B cell (primary cell): ENCODE results near the gene HMSD. TPM values are rescaled to one million over a fixed set of nuclear protein-coding genes. Genes with fewer than 3 reads are reported as not detected.

Source experiments
- ATAC-seq: fragments of 200-7000 bp; cut with Tn5 transposase; one replicate; pipeline ENCODE4 v1.10.0; 2021; ENCODE audit warnings: low read depth, mild to moderate bottlenecking, moderate number of reproducible peaks, moderate library complexity
- CTCF ChIA-PET: fragments of 350-600 bp; sonication (Branson Sonifier 250); formaldehyde crosslinking; loops from one replicate; lab custom pipeline; 2021; ENCODE audit warnings: antibody characterized with exemption, inconsistent platforms; lab: Charles Lee
- POLR2A ChIA-PET: fragments of 350-600 bp; sonication (Branson Sonifier 250); formaldehyde crosslinking; loops from one replicate; lab custom pipeline; 2021; ENCODE audit warnings: antibody characterized with exemption; lab: Charles Lee
- DNase-seq: peaks from one replicate; pipeline ENCODE4 v3.0.0; 2013
- H2AFZ ChIP-seq: 2 replicates; pipeline ENCODE4 v1.6.1; 2012; ENCODE audit warnings: mild to moderate bottlenecking, low read depth, low read length; ENCODE audit not compliant: insufficient read depth, poor library complexity, severe bottlenecking
- H3K27ac ChIP-seq, 2 donors: 1 replicate in 1 of 2; 2 replicates in 1 of 2; pipeline ENCODE4 v1.5.1; 2012 to 2013; ENCODE audit warnings: low read length in 2 of 2, mild to moderate bottlenecking in 2 of 2, moderate library complexity in 1 of 2
- H3K27me3 ChIP-seq, 4 experiments: fragments of 200-600 bp in 1 of 4; sonication (generic) in 1 of 4; replicated peaks in 1 of 4; 1 replicate in 2 of 4; 2 replicates in 2 of 4; pipeline versions ENCODE4 v1.6.1 to v1.7.0; 2013 to 2016; ENCODE audit warnings: low read length in 3 of 4, mild to moderate bottlenecking in 2 of 4, mixed read lengths in 1 of 4, moderate library complexity in 1 of 4; ENCODE audit not compliant: insufficient read depth in 4 of 4, control insufficient read depth in 3 of 4; ENCODE audit errors: control extremely low read depth in 1 of 4
- H3K36me3 ChIP-seq, 2 experiments: replicated peaks in 1 of 2; 1 replicate in 1 of 2; 2 replicates in 1 of 2; pipeline versions ENCODE4 v1.6.1 to v1.7.1; 2013; ENCODE audit warnings: low read length in 1 of 2; ENCODE audit not compliant: insufficient read depth in 2 of 2, control insufficient read depth in 1 of 2; ENCODE audit errors: control extremely low read depth in 1 of 2, extremely low read depth in 1 of 2
- H3K4me1 ChIP-seq, 2 donors: fragments of 200-600 bp in 1 of 2; sonication (generic) in 1 of 2; 1 replicate in 1 of 2; 2 replicates in 1 of 2; pipeline versions ENCODE4 v1.5.1 to v1.6.1; 2013 to 2017; ENCODE audit warnings: low read length in 2 of 2; ENCODE audit not compliant: control insufficient read depth in 2 of 2, insufficient read depth in 2 of 2
- H3K4me2 ChIP-seq: replicated peaks from 2 replicates; pipeline ENCODE3; 2012; ENCODE audit warnings: mild to moderate bottlenecking, low read depth, low read length; ENCODE audit not compliant: poor library complexity, severe bottlenecking
- H3K4me3 ChIP-seq, 5 experiments: fragments of 200-600 bp in 1 of 5; sonication (generic) in 1 of 5; 1 replicate in 3 of 5; 2 replicates in 2 of 5; pipeline versions ENCODE4 v1.5.1 to v1.7.0; 2011 to 2016; ENCODE audit warnings: low read length in 4 of 5, mild to moderate bottlenecking in 4 of 5, low read depth in 2 of 5, control low read depth in 1 of 5, moderate library complexity in 1 of 5; ENCODE audit not compliant: insufficient read depth in 1 of 5; ENCODE audit errors: control extremely low read depth in 1 of 5, extremely low read depth in 1 of 5
- H3K79me2 ChIP-seq: fragments of 200-600 bp; sonication (generic); one replicate; pipeline ENCODE4 v1.6.0; 2016; ENCODE audit warnings: low read length; ENCODE audit not compliant: control insufficient read depth, insufficient read depth
- H3K9ac ChIP-seq: fragments of 200-600 bp; sonication (generic); 2 replicates; pipeline ENCODE4 v1.6.1; 2017; ENCODE audit warnings: mild to moderate bottlenecking, low read length, moderate library complexity
- H3K9me3 ChIP-seq, 3 donors: one replicate each; pipeline versions ENCODE4 v1.6.1 to v1.7.1; 2013; ENCODE audit warnings: low read length in 2 of 3; ENCODE audit not compliant: control insufficient read depth in 2 of 3, insufficient read depth in 1 of 3; ENCODE audit errors: control extremely low read depth in 1 of 3
- H4K20me1 ChIP-seq: 2 replicates; pipeline ENCODE4 v1.6.0; 2012; ENCODE audit warnings: mild to moderate bottlenecking, low read length; ENCODE audit not compliant: insufficient read depth, control insufficient read depth, poor library complexity, severe bottlenecking
- H3K27ac Mint-ChIP-seq: one replicate; pipeline ENCODE4 v1.8.0; 2021; ENCODE audit warnings: mixed read lengths
- H3K27me3 Mint-ChIP-seq: one replicate; pipeline ENCODE4 v1.8.0; 2021; ENCODE audit warnings: mixed read lengths
- H3K4me1 Mint-ChIP-seq: one replicate; pipeline ENCODE4 v1.8.0; 2021; ENCODE audit warnings: mixed read lengths
- H3K4me3 Mint-ChIP-seq: one replicate; pipeline ENCODE4 v1.8.0; 2021; ENCODE audit warnings: mixed read lengths
- H3K9me3 Mint-ChIP-seq: one replicate; pipeline ENCODE4 v1.8.0; 2022; ENCODE audit warnings: mixed read lengths; ENCODE audit not compliant: insufficient read depth
- EZH2 ChIP-seq: IDR thresholded peaks from 2 replicates; pipeline ENCODE4 v1.6.1; 2012; ENCODE audit warnings: borderline replicate concordance, low read depth, mild to moderate bottlenecking, moderate library complexity, low read length; ENCODE audit not compliant: insufficient read depth, poor library complexity, severe bottlenecking
- WGBS: methylation state at CpG from one replicate; pipeline ENCODE4 v1.1.5; 2013; ENCODE audit warnings: missing lambda C conversion rate; ENCODE audit not compliant: insufficient coverage; 5-methylcytosine and 5-hydroxymethylcytosine counted together
- intact Hi-C: fragments of 100-400 bp; cut with micrococcal nuclease; formaldehyde crosslinking; loops from one replicate; pipeline ENCODE4 v1.10.0; 2022
- polyA minus RNA-seq: library from RNA; depleted of rRNA, polyadenylated mRNA; stranded (reverse); fragments of >200 nt; gene quantifications from 2 replicates; pipeline ENCODE4 v1.2.3, GENCODE V29; 2012
- polyA plus RNA-seq: library from polyadenylated mRNA; depleted of rRNA; stranded (reverse); fragments of >200 nt; gene quantifications from 2 replicates; pipeline ENCODE4 v1.2.3, GENCODE V29; 2012
- total RNA-seq, 2 donors: library from RNA; stranded (reverse); fragments of 120-200 nt in 1 of 2; gene quantifications; 1 replicate in 1 of 2; 2 replicates in 1 of 2; pipeline versions ENCODE4 v1.2.3 to v1.2.4, GENCODE V29; 2013 to 2022
- TF ChIP-seq, protein P1 (sequence below): fragments of 200-600 bp; IDR thresholded peaks from one replicate; pipeline ENCODE4 v1.8.0; 2022; ENCODE audit warnings: antibody characterized with exemption, mild to moderate bottlenecking

Gene HMSD, protein sequence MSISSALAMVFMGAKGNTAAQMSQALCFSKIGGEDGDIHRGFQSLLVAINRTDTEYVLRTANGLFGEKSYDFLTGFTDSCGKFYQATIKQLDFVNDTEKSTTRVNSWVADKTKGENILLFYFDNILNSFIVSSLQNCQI
- total RNA-seq (not detected in 2 replicates), polyA plus RNA-seq (0.04 TPM in 1 of 2 replicates, not detected in the other), polyA minus RNA-seq (not detected in 2 replicates)
- total RNA-seq (2013): not detected

DNA sequence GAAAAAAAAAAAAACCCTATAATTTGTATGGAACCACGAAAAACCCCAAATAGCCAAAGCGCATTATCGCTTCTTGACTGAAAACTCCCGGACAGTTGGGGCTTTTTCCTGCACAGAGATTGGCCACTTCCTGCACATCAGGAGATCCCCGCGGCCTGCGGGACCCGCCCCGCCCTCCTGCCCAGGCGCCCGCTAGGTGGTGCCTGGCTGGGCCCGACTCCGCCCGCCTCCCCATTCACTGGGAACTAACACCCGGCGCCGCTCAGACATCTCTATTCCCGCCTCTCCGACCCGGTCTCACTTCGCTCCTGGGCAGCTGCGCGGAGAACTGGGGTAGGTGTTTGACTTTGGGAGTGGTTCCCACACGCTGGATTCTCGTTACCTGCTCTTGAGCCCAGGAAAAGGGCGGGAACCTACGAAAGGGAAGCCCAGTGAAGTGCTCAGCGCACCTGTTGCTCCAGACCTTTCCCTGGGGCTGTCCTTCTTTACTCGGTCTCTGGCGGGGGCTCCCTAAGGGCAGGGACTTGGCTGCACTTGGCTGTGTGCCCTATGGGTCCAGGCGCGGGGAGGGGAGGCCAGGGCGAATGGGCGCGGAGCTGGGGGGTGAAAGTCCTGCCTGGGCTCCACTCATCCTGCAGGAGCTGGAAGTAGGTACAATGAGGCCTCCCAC, at the start of gene HMSD:
Gene HMSD, plus strand, starts transcription at position 234 of the 670 bp plus-strand sequence. CDS start 4,155 bp downstream, outside the sequence.
- WGBS: 32% methylated on average over 24 of the region's 35 CpGs
- Histone ChIP-seq H2AFZ (peak within 1 kb of the TSS; percentile 68), H3K27me3 (peaks cover 0 to 10% (median 4%) of the 10 kb centered on the region in 4 experiments), H3K9ac (peak within 1 kb of the TSS; percentile 57), H3K4me3 (peak within 1 kb of the TSS in 4 of 5 experiments; percentile 22 to 59 (median 47)), H3K4me1 (peaks cover 8% of the 10 kb centered on the region in 2 donors), H3K36me3 (no peaks in the 10 kb centered on the region), H3K4me2 (peak within 1 kb of the TSS; percentile 71), H3K9me3 (peaks cover 0 to 4% (median 0%) of the 10 kb centered on the region in 3 donors), H4K20me1 (no peaks in the 10 kb centered on the region), H3K27ac (no peak within 1 kb of the TSS), H3K79me2 (no peaks in the 10 kb centered on the region)
- Mint-ChIP-seq H3K9me3 (no peaks in the 10 kb centered on the region), H3K27ac (no peak within 1 kb of the TSS), H3K4me3 (peak within 1 kb of the TSS; percentile 76), H3K4me1 (peaks cover 19% of the 10 kb centered on the region), H3K27me3 (peaks cover 22% of the 10 kb centered on the region)
- TF ChIP-seq, protein P1, sequence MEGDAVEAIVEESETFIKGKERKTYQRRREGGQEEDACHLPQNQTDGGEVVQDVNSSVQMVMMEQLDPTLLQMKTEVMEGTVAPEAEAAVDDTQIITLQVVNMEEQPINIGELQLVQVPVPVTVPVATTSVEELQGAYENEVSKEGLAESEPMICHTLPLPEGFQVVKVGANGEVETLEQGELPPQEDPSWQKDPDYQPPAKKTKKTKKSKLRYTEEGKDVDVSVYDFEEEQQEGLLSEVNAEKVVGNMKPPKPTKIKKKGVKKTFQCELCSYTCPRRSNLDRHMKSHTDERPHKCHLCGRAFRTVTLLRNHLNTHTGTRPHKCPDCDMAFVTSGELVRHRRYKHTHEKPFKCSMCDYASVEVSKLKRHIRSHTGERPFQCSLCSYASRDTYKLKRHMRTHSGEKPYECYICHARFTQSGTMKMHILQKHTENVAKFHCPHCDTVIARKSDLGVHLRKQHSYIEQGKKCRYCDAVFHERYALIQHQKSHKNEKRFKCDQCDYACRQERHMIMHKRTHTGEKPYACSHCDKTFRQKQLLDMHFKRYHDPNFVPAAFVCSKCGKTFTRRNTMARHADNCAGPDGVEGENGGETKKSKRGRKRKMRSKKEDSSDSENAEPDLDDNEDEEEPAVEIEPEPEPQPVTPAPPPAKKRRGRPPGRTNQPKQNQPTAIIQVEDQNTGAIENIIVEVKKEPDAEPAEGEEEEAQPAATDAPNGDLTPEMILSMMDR: peak; percentile 53
- no peak for TF ChIP-seq EZH2
- ATAC-seq: peak; percentile 92
- DNase-seq: peak; percentile 70
- intact Hi-C loops: loop anchor here (1.0 kb wide), 1 partner anchor 13 kb away; no protein-coding TSS in a partner anchor
- CTCF ChIA-PET: interaction anchor here (0.7 to 1.4 kb wide), 3 partner anchors 9 to 15 kb away, joined by 3 to 6 read pairs (median 3); no protein-coding TSS in a partner anchor
- POLR2A ChIA-PET: no interaction called here
